Hypothalamus (tissue), 51 donors: ENCODE data around the gene ADGRG1.
"Not testable (repeated sequence)": the region's sequence is repeated elsewhere in the genome, so short reads cannot be mapped to it uniquely, and the experiment has no call there.

Source experiments
- DNase-seq, 51 donors: peaks; one replicate each; lab custom pipeline; 2025; lab: John Stamatoyannopoulos, UW

ADGRG1 gene

GRCh38 chr16:57695680-57696069, 67.2 kb downstream of the ADGRG1 start:
- DNase-seq = no peak

- DNase-seq = no peak
Observed at GRCh38 chr16:57696240-57696639, 67.8 kb downstream of the ADGRG1 start.

GRCh38 chr16:57697896-57698537, 69.6 kb downstream of the ADGRG1 start:
- no peak for DNase-seq

GRCh38 chr16:57698812-57699405, 70.5 kb downstream of the ADGRG1 start:
- no peak for DNase-seq

- no peak for DNase-seq
Observed at GRCh38 chr16:57699481-57699880, 71.1 kb downstream of the ADGRG1 start.

GRCh38 chr16:57699899-57700298, 71.5 kb downstream of the ADGRG1 start:
- DNase-seq = no peak

GRCh38 chr16:57700781-57701551, 72.5 kb downstream of the ADGRG1 start:
- no peak for DNase-seq

- no peak for DNase-seq
Observed at GRCh38 chr16:57701759-57702371, 73.4 kb downstream of the ADGRG1 start.

GRCh38 chr16:57703416-57704010, 75.1 kb downstream of the ADGRG1 start:
- DNase-seq = no peak

- DNase-seq = no peak
Observed at GRCh38 chr16:57704011-57704904, 75.8 kb downstream of the ADGRG1 start.

GRCh38 chr16:57704905-57705852, 76.7 kb downstream of the ADGRG1 start:
- DNase-seq = no peak

GRCh38 chr16:57706717-57707116, 78.3 kb downstream of the ADGRG1 start:
- DNase-seq = no peak

- no peak for DNase-seq
Observed at GRCh38 chr16:57707331-57707730, 78.9 kb downstream of the ADGRG1 start.

GRCh38 chr16:57708168-57708567, 79.7 kb downstream of the ADGRG1 start:
- no peak for DNase-seq

- DNase-seq = no peak
Observed at GRCh38 chr16:57709663-57710062, 81.2 kb downstream of the ADGRG1 start.

GRCh38 chr16:57711346-57711745, 82.9 kb downstream of the ADGRG1 start:
- no peak for DNase-seq

- no peak for DNase-seq
Observed at GRCh38 chr16:57711993-57712392, 83.6 kb downstream of the ADGRG1 start.

- not testable (repeated sequence) for DNase-seq
Observed at GRCh38 chr16:57712569-57712968, 84.1 kb downstream of the ADGRG1 start.

- no peak for DNase-seq
Observed at GRCh38 chr16:57713596-57713995, 85.2 kb downstream of the ADGRG1 start.
